OCI-LY1 (cell line): Measurements from ENCODE around the gene AMIGO2.

ENCODE experiments used
- EZH2 ChIP-seq: fragments of 200-600 bp; sonication (generic), shearing (Covaris generic); IDR thresholded peaks from 2 replicates; pipeline ENCODE4 v1.8.0; 2017; ENCODE audit warnings: borderline replicate concordance, mixed run types, mild to moderate bottlenecking, antibody characterized with exemption, low read length, moderate library complexity, mixed read lengths
- TF ChIP-seq, protein P1 (sequence below): fragments of 200-600 bp; sonication (generic), shearing (Covaris generic); IDR thresholded peaks from 2 replicates; pipeline ENCODE4 v1.5.1; 2017; ENCODE audit warnings: mild to moderate bottlenecking, antibody characterized with exemption, low read length, moderate library complexity, mixed read lengths

DNA sequence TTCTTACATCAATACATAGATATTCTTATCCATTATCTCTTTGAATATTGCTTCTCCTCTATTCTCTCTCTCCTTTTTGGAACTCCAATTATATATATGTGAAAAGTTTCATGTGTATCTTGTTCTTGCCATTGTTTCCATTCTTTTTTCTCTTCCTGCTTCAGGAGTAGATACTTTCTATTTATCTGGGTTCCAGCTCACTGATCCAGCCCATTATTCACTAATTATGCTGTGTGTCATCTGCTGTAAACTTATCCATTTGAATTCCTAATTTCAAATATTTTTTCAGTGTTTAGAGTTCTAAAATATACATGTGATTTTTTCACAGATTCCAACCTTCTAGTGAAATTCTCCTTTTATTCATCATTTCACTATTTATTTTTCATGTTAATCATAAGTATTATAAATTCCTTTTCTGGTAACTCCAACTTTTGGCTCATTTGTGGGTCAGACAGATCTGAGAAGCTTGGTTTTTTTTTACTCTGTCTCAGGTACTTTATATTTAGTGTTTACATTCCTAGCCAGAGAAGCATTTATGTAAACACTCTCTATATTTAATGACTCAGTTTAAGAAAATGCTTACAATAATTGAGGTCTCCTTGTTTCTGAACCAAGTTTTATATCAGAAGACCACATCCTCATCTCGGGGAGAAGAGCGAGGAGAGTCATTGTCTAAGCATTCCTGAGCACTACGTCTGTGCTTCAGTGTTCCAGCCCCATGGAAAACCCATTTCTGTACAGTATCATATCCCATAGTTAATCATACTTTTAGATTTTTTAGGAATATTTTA lies 15.9 kb upstream of the AMIGO2 start:
- TF ChIP-seq, protein P1, sequence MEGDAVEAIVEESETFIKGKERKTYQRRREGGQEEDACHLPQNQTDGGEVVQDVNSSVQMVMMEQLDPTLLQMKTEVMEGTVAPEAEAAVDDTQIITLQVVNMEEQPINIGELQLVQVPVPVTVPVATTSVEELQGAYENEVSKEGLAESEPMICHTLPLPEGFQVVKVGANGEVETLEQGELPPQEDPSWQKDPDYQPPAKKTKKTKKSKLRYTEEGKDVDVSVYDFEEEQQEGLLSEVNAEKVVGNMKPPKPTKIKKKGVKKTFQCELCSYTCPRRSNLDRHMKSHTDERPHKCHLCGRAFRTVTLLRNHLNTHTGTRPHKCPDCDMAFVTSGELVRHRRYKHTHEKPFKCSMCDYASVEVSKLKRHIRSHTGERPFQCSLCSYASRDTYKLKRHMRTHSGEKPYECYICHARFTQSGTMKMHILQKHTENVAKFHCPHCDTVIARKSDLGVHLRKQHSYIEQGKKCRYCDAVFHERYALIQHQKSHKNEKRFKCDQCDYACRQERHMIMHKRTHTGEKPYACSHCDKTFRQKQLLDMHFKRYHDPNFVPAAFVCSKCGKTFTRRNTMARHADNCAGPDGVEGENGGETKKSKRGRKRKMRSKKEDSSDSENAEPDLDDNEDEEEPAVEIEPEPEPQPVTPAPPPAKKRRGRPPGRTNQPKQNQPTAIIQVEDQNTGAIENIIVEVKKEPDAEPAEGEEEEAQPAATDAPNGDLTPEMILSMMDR, result no peak
- TF ChIP-seq EZH2, result no peak
